Measurements from ENCODE around the gene NAV2. TPM values are rescaled to one million over a fixed set of nuclear protein-coding genes. Genes with fewer than 3 reads are reported as not detected.

Gene NAV2
- total and polyA plus RNA-seq, 2 experiments from 2014 or later: 26.0 to 45.0 TPM

GRCh38 chr11:19921976-19922688 lies 209.5 kb downstream of the NAV2 start:
- Histone ChIP-seq H3K27me3 (ENCODE audit: insufficient read depth) (no peaks in the 10 kb centered on the region), H3F3A (replicated peaks; ENCODE audit: low read depth) (no peaks in the 10 kb centered on the region), H3K4me3 (no peak overlapping the region), H3K36me3 (ENCODE audit: insufficient read depth) (0 out of 2 replicates have a peak, but pooled peaks cover 5% of the 10 kb centered on the region), H3K4me2 (no peak overlapping the region), H3K4me1 (ENCODE audit: insufficient read depth) (no peaks in the 10 kb centered on the region), H4K20me1 (replicated peaks; ENCODE audit: insufficient read depth) (peaks cover 4% of the 10 kb centered on the region; the same call in 1 of the 2 replicates), H3K79me2 (replicated peaks; ENCODE audit: insufficient read depth) (no peaks in the 10 kb centered on the region; the same call in 1 of the 2 replicates), H3K27ac (ENCODE audit: low read depth) (no peak overlapping the region), H2AFZ (no peak overlapping the region), H3K9me2 (ENCODE audit: insufficient read depth) (no peaks in the 10 kb centered on the region)
- Mint-ChIP-seq H3K36me3 (ENCODE audit: low read depth) (peaks cover 20% of the 10 kb centered on the region; the same call in 2 of the 3 replicates), H3K27me3 (ENCODE audit: insufficient read depth, low read depth, poor library complexity) (peaks cover 2% of the 10 kb centered on the region), H3K27ac (peak overlapping the region; percentile 24; the same call in 1 of the 2 replicates), H3K4me3 (no peak overlapping the region), H3K9me3 (no peaks in the 10 kb centered on the region), H3K4me1 (peaks cover 9% of the 10 kb centered on the region; the same call in 2 of the 3 replicates)
- TF ChIP-seq POLR2AphosphoS5 (IDR thresholded peaks at IDR 0.05; ENCODE audit: low read depth) (no peak), NANOG (IDR thresholded peaks at IDR 0.05; ENCODE audit: borderline replicate concordance) (no peak), STAT1 (IDR thresholded peaks at IDR 0.05; ENCODE audit: unreplicated experiment) (no peak), ZNF331 (CRISPR knock-in tag; IDR thresholded peaks at IDR 0.05; ENCODE audit: low read depth) (no peak), ETS1 (IDR thresholded peaks at IDR 0.05) (no peak), ZNF462 (CRISPR knock-in tag; IDR thresholded peaks at IDR 0.05) (no peak), JUNB (IDR thresholded peaks at IDR 0.05; ENCODE audit: unreplicated experiment) (no peak), CREB1 (CRISPR knock-in tag; IDR thresholded peaks at IDR 0.05; ENCODE audit: low read depth) (no peak), CTCF (conservative IDR thresholded peaks at IDR 0.05; ENCODE audit: low read depth in 2 of 2) (no peak), EZH2 (IDR thresholded peaks at IDR 0.05; ENCODE audit: low read depth, unreplicated experiment) (no peak), ZNF114 (CRISPR knock-in tag; IDR thresholded peaks at IDR 0.05) (no peak), REST (IDR thresholded peaks at IDR 0.05; ENCODE audit: unreplicated experiment) (no peak), EZH2phosphoT487 (IDR thresholded peaks at IDR 0.05; ENCODE audit: unreplicated experiment) (no peak)
- DNase-seq (ENCODE audit: low spot score): no peak
- ATAC-seq: peak; percentile 23; the same call in 1 of the 3 replicates

All from GM23338 (cell line).